Fibroblast of skin of back (primary cell): ENCODE results near the gene RHO.
"Not testable (repeated sequence)": the region's sequence is repeated elsewhere in the genome, so short reads cannot be mapped to it uniquely, and the experiment has no call there.

Experiments used
- DNase-seq: peaks from one replicate; pipeline ENCODE4 v3.0.0-alpha.2; 2013

The RHO gene

GRCh38 chr3:129499604-129500333 is 28.7 kb upstream of the RHO start:
- not testable (repeated sequence) for DNase-seq

GRCh38 chr3:129500334-129500658 is 28.1 kb upstream of the RHO start:
- no peak for DNase-seq

- no peak for DNase-seq
Measured at GRCh38 chr3:129501630-129502029, 26.8 kb upstream of the RHO start.

- no peak for DNase-seq
Measured at GRCh38 chr3:129502641-129503408, 25.6 kb upstream of the RHO start.

- DNase-seq, result no peak
Measured at GRCh38 chr3:129503471-129504291, 24.8 kb upstream of the RHO start.

GRCh38 chr3:129504471-129505100 is 23.9 kb upstream of the RHO start:
- DNase-seq, result no peak

GRCh38 chr3:129505341-129505740 is 23.1 kb upstream of the RHO start:
- no peak for DNase-seq

- DNase-seq, result no peak
Measured at GRCh38 chr3:129506231-129506742, 22.2 kb upstream of the RHO start.

GRCh38 chr3:129507181-129507831 is 21.1 kb upstream of the RHO start:
- DNase-seq, result no peak

- DNase-seq, result no peak
Measured at GRCh38 chr3:129512595-129512994, 15.8 kb upstream of the RHO start.

- no peak for DNase-seq
Measured at GRCh38 chr3:129513705-129514104, 14.7 kb upstream of the RHO start.

- no peak for DNase-seq
Measured at GRCh38 chr3:129514110-129514509, 14.3 kb upstream of the RHO start.

GRCh38 chr3:129514563-129514962 is 13.9 kb upstream of the RHO start:
- no peak for DNase-seq

- not testable (repeated sequence) for DNase-seq
Measured at GRCh38 chr3:129515108-129515820, 13.2 kb upstream of the RHO start.

- DNase-seq, result not testable (repeated sequence)
Measured at GRCh38 chr3:129515821-129516432, 12.5 kb upstream of the RHO start.

GRCh38 chr3:129517516-129517915 is 10.9 kb upstream of the RHO start:
- DNase-seq, result no peak

GRCh38 chr3:129518038-129518561 is 10.3 kb upstream of the RHO start:
- no peak for DNase-seq

- no peak for DNase-seq
Measured at GRCh38 chr3:129518581-129518980, 9.9 kb upstream of the RHO start.

GRCh38 chr3:129519449-129519848 is 9.0 kb upstream of the RHO start:
- DNase-seq, result no peak

GRCh38 chr3:129519896-129520715 is 8.3 kb upstream of the RHO start:
- DNase-seq, result no peak
